Raji (cell line): ENCODE results near the gene EXOC3L2.

ENCODE experiments used
- POLR2A ChIP-seq: IDR thresholded peaks from 2 replicates; pipeline ENCODE4 v1.6.1; 2011; ENCODE audit warnings: low read depth, low read length, control low read depth; ENCODE audit not compliant: insufficient read depth

EXOC3L2 gene

DNA sequence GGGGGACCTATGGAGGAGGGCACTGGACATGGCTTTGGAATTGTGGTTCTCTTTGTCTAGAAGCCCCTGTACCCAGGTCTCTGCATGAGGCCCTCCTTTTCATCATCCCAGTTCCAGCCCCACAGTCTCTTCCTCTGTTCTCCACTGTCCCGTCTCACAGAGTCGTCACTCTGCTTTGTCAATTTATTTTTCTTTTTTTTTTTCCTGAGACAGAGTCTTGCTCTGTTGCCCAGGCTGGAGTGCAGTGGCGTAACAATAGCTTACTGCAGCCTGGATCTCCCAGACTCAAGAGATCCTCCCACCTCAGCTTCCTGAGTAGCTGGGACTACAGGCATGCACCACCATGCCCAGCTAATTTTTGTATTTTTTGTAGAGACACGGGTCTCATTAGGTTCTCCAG lies 619 bp upstream of the EXOC3L2 start:
- no peak for TF ChIP-seq POLR2A

DNA sequence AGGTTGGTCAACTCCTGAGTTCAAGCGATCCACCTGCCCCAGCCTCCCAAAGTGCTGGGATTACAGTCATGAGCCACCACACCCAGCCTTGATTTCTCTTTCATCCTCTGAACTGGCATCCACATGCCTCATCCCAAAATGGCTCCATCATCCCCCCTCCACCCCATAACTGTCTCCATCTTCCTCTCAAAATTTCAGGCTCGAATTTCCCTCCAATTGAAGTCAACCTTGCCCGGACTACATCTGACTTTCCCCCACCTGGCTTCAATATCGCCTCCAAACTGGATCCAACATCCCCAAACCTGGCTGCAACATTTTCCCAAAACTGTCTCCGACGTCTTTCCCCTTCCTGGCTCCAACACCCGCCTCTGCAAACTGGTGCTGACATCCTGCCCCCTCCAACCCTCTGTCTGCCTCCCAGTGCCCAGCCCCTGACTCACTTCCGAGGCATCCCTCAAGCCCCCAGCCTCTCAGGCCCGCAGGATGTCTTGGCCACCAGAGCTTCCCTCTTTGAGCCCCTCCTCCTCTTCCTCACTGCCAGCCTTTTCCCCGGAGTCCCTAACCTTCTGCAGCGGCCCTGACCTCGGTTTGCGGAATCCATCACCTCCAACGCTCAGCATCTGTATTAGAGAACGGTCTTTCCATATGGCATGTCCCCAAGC lies 943 bp downstream of the EXOC3L2 start:
- no peak for TF ChIP-seq POLR2A

DNA sequence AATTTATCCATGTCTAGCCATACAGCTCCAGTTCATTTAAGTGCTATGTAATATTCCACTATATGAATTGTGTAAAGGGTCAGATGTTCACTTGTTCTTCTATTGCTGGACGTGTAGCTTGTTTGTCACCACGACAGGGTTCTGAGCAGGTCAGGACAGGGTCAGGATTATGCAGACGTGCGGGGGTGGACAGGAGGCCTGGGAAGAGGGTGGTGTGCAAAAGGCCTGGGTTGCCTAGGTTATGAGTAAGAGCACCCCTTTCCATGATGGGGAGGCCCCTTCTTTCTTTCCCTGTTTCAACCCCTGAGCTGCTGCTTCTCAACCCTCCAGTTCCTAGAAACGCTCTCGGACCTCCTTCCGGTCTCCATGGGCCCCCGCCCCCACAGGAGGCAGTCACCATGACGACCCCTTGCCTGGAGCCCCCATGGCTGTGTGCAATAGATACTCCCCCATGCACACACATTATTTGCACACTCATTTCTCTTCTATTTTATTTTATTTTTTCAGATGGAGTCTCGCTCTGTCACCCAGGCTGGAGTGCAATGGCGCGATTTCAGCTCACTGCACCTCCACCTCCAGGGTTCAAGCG lies 2.0 kb downstream of the EXOC3L2 start:
- TF ChIP-seq POLR2A: no peak

DNA sequence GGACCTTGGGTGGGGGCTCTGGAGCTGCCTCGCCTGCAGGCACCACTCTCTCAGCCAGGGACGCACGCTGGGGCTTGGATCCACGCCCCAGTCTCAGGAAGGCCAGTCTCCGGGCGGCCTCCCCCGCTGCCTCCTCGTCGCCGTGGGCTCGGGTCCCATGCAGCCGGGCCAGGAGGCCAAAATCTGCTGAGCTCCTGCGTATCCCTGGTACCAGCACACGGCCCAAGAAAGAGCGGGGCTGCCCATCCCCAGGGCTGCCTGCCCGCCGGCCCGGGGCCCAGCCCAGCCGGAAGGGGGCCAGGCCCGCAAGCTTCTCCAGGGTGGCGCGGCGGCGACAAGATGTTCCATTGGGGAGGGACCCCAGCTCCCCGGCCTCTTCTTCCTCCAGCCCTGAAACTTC lies 6.7 kb downstream of the EXOC3L2 start:
- no peak for TF ChIP-seq POLR2A

DNA sequence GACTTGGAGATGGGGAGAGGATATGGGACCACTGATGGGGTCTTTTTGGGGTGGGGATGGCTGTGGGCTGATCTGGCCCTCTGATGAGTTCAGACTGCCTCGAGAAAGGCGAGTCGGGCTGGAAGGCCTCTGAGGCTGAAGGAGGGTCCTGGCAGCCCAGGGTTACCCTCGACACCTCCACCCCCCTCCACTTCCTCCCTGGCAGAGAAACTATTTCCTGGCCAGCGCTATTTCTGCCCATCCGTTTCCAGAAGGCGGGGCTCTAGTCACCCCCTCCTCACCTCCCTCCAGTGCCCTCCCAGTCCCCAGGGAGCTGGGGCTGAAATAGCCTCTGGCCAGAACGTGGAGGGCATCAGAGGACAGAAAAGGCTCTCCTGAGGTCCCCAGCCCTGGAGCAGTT lies 9.7 kb downstream of the EXOC3L2 start:
- TF ChIP-seq POLR2A: no peak

GRCh38 chr19:45234089-45234869 lies 10.9 kb downstream of the EXOC3L2 start:
- TF ChIP-seq POLR2A: no peak

DNA sequence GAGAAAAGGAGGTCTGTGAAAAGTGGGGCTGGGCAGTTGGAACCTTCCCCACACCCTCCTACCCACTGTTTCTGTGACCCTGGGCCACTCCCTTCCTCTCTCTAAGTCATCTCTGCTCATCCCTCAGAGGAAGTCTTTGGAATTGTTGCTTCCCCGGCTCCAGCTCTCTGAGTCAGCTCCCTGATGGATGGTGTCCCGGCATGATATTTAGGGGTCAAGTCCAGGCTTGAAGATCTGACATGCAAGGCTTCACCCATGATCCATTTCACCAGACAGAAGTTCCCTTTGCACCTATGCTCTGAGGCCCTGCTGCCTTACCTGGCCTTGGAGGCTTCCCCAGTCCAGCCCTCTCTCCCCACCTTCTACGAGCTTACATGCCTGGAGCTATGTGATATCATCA lies 13.3 kb downstream of the EXOC3L2 start:
- TF ChIP-seq POLR2A: no peak

DNA sequence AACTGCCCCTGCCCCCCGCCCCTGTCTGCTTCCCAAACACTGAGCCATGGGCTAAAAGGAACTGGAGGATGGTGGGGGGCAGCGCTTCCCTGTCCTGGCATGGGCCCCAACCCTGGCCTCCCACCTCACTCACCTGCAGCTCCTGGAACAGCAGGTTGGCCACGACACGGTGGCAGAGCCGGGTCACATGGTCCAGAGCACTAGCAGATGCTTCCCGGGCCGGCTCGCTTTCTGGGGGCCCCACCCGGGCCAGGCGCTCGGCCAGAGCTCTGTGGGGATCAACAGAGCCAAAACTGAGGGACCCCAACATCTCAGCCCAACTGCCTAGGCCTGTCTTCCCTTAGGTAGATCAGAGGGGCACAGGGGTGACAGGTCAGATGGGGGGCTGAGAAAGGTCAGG lies 20.6 kb downstream of the EXOC3L2 start:
- TF ChIP-seq POLR2A: no peak

- TF ChIP-seq POLR2A: no peak
These were observed 21.3 kb downstream of the EXOC3L2 start for GRCh38 chr19:45223879-45224278.

DNA sequence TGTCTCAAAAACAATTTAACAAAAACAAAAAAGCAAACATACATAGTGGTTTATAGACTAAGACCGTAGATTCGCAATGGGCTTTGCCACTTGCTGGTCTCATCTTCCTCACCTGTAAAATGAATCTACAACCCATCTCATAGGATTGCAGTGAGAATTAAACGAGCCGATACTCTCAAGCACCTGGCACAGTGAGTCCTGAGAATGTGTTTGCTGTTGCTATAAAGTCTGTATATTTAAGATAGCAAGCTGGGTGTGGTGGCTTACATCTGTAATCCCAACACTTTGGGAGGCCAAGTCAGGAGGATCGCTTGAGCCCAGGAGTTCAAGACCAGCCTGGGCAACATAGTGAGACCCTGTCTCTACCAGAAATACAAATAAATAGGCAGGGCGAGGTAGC lies 22.5 kb downstream of the EXOC3L2 start:
- no peak for TF ChIP-seq POLR2A

- no peak for TF ChIP-seq POLR2A
These were observed 26.1 kb downstream of the EXOC3L2 start for GRCh38 chr19:45218911-45219743.

DNA sequence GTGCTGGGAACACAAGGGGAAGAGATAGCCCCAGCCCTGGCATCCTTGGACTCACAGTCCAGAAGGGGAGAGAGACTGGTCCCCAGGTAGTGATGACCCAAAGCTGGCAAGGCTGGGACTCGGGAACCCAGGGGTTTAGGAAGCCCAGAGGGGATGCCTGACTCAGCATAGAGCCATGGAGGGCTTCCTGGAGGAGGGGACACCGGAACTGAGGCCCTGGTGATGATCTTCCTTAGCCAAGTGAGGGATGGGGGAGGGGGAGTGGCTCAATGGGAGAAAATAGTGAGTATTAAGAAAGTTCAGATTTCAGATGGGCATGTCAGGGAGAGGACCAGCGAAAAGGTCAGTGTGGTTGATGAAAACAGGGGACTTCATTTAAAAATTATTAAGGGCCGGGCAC lies 26.8 kb downstream of the EXOC3L2 start:
- no peak for TF ChIP-seq POLR2A

- TF ChIP-seq POLR2A: no peak
These were observed 27.3 kb downstream of the EXOC3L2 start for GRCh38 chr19:45217957-45218334.

DNA sequence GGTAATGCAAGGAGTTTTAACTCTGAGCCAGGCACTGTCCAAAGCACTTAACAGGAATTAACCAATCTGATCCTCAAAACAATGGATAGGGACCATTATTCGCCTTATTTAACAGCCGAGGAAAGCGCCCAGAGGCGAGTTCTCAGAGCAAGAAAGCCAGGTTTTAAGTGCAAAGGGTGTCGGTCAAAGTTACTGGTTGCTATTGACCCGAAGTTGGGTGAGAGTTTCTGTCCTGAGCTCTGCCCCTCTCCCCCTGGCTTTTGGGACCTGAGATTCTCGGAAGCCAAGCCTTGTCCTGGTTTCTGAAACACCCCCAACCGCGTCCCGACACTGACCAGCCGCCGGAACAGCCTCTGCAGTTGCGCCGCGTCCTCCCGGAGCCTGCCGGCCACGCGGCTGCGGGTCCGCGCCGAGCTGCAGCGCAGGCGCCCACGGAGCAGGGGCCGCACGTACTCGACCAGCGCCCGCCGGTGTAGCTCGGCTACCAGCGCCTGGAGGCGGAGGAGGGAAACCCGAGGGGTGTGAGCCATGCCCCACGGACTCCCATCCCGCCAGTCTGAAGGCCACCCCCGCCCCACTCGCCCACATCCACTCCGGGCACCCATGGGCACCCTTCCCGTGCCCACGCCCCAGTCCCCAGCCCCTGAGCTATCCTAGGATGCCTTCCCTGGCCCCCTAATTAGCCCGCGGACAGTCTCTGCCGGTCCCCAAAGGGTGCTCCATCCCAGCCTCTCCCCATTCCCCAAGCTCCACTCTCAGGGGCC lies 27.8 kb downstream of the EXOC3L2 start:
- no peak for TF ChIP-seq POLR2A

DNA sequence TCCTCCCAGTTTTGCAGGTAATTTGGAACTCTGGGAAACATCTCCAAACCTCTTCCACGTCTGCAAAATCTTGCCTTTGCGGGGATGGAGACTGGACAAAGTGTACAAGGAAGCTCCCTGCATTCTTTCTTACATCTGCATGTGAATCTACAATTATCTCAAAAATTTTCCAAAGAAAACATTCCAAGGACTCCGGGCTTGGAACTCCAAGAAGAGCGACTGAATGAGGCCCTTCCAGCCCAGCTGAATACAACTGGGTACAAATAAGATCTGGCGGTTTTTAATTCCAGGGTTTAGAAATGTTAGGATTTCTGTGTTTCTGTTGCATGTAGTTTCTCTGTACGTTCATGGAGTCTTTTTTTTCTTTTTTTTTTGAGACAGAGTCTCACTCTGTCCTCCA lies 28.5 kb downstream of the EXOC3L2 start:
- TF ChIP-seq POLR2A: no peak
